DMS53 (cell line): Measurements from ENCODE around the gene RNF123.
A peak's percentile ranks its signal among the peaks of the same experiment; 100 is the strongest.
"Not testable (repeated sequence)": the region's sequence is repeated elsewhere in the genome, so short reads cannot be mapped to it uniquely, and the experiment has no call there.

ENCODE experiments used
- DNase-seq: peaks from one replicate; lab custom pipeline; 2025; lab: John Stamatoyannopoulos, UW

RNF123 gene

GRCh38 chr3:49720855-49721595 is 31.7 kb downstream of the RNF123 start:
- peak; percentile 13 for DNase-seq

- DNase-seq, result no peak
These were observed 32.2 kb downstream of the RNF123 start for GRCh38 chr3:49721596-49721895.

- DNase-seq, result no peak
These were observed 32.8 kb downstream of the RNF123 start for GRCh38 chr3:49721896-49722781.

GRCh38 chr3:49722896-49723295 is 33.5 kb downstream of the RNF123 start:
- no peak for DNase-seq

- peak; percentile 79 for DNase-seq
These were observed 33.9 kb downstream of the RNF123 start for GRCh38 chr3:49723296-49723627.

- DNase-seq, result peak; percentile 94
These were observed 34.5 kb downstream of the RNF123 start, which contains the start of gene GMPPB for GRCh38 chr3:49723628-49724551. GMPPB (minus strand) TSS chr3:49723951; CDS start chr3:49723726, 225 bp downstream.

GRCh38 chr3:49724586-49724985 is 35.2 kb downstream of the RNF123 start:
- peak; percentile 61 for DNase-seq

- no peak for DNase-seq
These were observed 36.7 kb downstream of the RNF123 start for GRCh38 chr3:49725906-49726681.

GRCh38 chr3:49727154-49727923 is 38.0 kb downstream of the RNF123 start:
- no peak for DNase-seq

- no peak for DNase-seq
These were observed 38.6 kb downstream of the RNF123 start for GRCh38 chr3:49727924-49728361.

- no peak for DNase-seq
These were observed 40.7 kb downstream of the RNF123 start for GRCh38 chr3:49729966-49730609.

- no peak for DNase-seq
These were observed 43.2 kb downstream of the RNF123 start for GRCh38 chr3:49732597-49732996.

- DNase-seq, result no peak
These were observed 44.2 kb downstream of the RNF123 start for GRCh38 chr3:49733551-49733950.

GRCh38 chr3:49734752-49735151 is 45.4 kb downstream of the RNF123 start:
- DNase-seq, result no peak

- no peak for DNase-seq
These were observed 48.8 kb downstream of the RNF123 start for GRCh38 chr3:49738067-49738713.

GRCh38 chr3:49740427-49740826 is 51.1 kb downstream of the RNF123 start:
- no peak for DNase-seq

- DNase-seq, result no peak
These were observed 56.6 kb downstream of the RNF123 start for GRCh38 chr3:49745986-49746385.

GRCh38 chr3:49747792-49748480 is 58.6 kb downstream of the RNF123 start:
- no peak for DNase-seq

GRCh38 chr3:49748874-49749273 is 59.5 kb downstream of the RNF123 start:
- not testable (repeated sequence) for DNase-seq
